GM12878 (cell line): Measurements from ENCODE around the gene TBL1XR1. TPM values are rescaled to one million over a fixed set of nuclear protein-coding genes. Genes with fewer than 3 reads are reported as not detected.

Experiments
- ATAC-seq: fragments of 200-7000 bp; cut with Tn5 transposase; 3 replicates; pipeline ENCODE4 v1.9.1; 2020; ENCODE audit warnings: mild to moderate bottlenecking, moderate library complexity
- BruUV-seq: library from RNA; stranded (reverse); fragments of 400-500 nt; replicated peaks from 2 replicates; lab custom pipeline; 2021; lab: Mats Ljungman, UMichigan
- CTCF ChIA-PET: fragments of 300-600 bp; sonication (Branson Sonifier 250); formaldehyde crosslinking; extraction: SDS; loops from one replicate; lab custom pipeline; 2021; ENCODE audit warnings: inconsistent platforms; lab: Yijun Ruan, JAX
- POLR2A ChIA-PET: fragments of 350-600 bp; formaldehyde crosslinking; extraction: SDS; loops from one replicate; lab custom pipeline; 2021; ENCODE audit warnings: inconsistent platforms; lab: Charles Lee
- RAD21 ChIA-PET: fragments of 300-600 bp; sonication (Branson Sonifier 250); formaldehyde crosslinking; loops from one replicate; lab custom pipeline; 2023; ENCODE audit warnings: antibody characterized with exemption; ENCODE audit not compliant: unreplicated experiment; lab: Charles Lee
- SMC1A ChIA-PET: fragments of 300-600 bp; sonication (Branson Sonifier 250); formaldehyde crosslinking; loops from one replicate; lab custom pipeline; 2023; ENCODE audit not compliant: unreplicated experiment, uncharacterized antibody; lab: Charles Lee
- DNase-seq: peaks from one replicate; pipeline ENCODE4 v3.0.0-alpha.2; 2011; ENCODE audit warnings: low read depth, low spot score
- FAIRE-seq: peaks from 3 replicates; lab custom pipeline; 2011; peaks lifted over from hg19 to GRCh38; lab: Jason Lieb, UNC
- H2AFZ ChIP-seq: 2 replicates; pipeline ENCODE4 v1.6.0; 2011; ENCODE audit warnings: low read depth, low read length, control low read depth; ENCODE audit not compliant: control insufficient read depth
- H3K27ac ChIP-seq: 2 replicates; pipeline ENCODE4 v1.5.1; 2011; ENCODE audit warnings: control low read depth; ENCODE audit not compliant: control insufficient read depth, insufficient read depth
- H3K27me3 ChIP-seq, 2 experiments: replicated peaks in 1 of 2; 2 replicates each; pipeline versions ENCODE4 v1.6.0 to v1.6.1; 2011; ENCODE audit warnings: low read length in 1 of 2; ENCODE audit not compliant: control insufficient read depth in 2 of 2, insufficient read depth in 2 of 2
- H3K36me3 ChIP-seq, 2 experiments: 2 replicates each; pipeline ENCODE4 v1.5.1; 2011; ENCODE audit warnings: low read length in 1 of 2; ENCODE audit not compliant: control insufficient read depth in 2 of 2, insufficient read depth in 2 of 2
- H3K4me1 ChIP-seq: 2 replicates; pipeline ENCODE4 v1.6.1; 2011; ENCODE audit warnings: mild to moderate bottlenecking, low read length, moderate library complexity, mixed read lengths; ENCODE audit not compliant: control insufficient read depth, insufficient read depth
- H3K4me2 ChIP-seq: 2 replicates; pipeline ENCODE4 v1.6.0; 2011; ENCODE audit warnings: control low read depth; ENCODE audit not compliant: control insufficient read depth, insufficient read depth
- H3K4me3 ChIP-seq: fragments of 200-600 bp; sonication (generic); 2 replicates; pipeline ENCODE4 v1.5.1; 2016
- H3K79me2 ChIP-seq: 2 replicates; pipeline ENCODE4 v1.6.0; 2011; ENCODE audit warnings: low read length; ENCODE audit not compliant: control insufficient read depth, insufficient read depth
- H3K9ac ChIP-seq: 2 replicates; pipeline ENCODE4 v1.8.0; 2011; ENCODE audit warnings: low read length, control low read depth, mixed read lengths; ENCODE audit not compliant: control insufficient read depth, insufficient read depth
- H3K9me3 ChIP-seq: replicated peaks from 3 replicates; pipeline ENCODE4 v1.5.1; 2011; ENCODE audit warnings: mild to moderate bottlenecking, low read length; ENCODE audit not compliant: control insufficient read depth, insufficient read depth
- H4K20me1 ChIP-seq: 2 replicates; pipeline ENCODE4 v1.6.0; 2011; ENCODE audit not compliant: control insufficient read depth, insufficient read depth
- BHLHE40 ChIP-seq, 2 experiments: fragments of 450-650 bp in 1 of 2; IDR thresholded peaks; 2 replicates each; pipeline ENCODE4 v1.6.1; 2011 to 2017; ENCODE audit warnings: low read depth in 2 of 2, borderline replicate concordance in 1 of 2, improper control_type of control experiment in 1 of 2, low read length in 1 of 2, mild to moderate bottlenecking in 1 of 2
- IKZF2 ChIP-seq, 2 experiments: fragments of 450-650 bp; IDR thresholded peaks; 2 replicates each; pipeline ENCODE4 v1.6.1; 2017; ENCODE audit warnings: mild to moderate bottlenecking in 2 of 2, moderate library complexity in 2 of 2
- MYB ChIP-seq: fragments of 150-350 bp; IDR thresholded peaks from 2 replicates; pipeline ENCODE4 v1.6.1; 2014; ENCODE audit warnings: mild to moderate bottlenecking, low read depth, low read length, borderline replicate concordance
- PAX5 ChIP-seq: IDR thresholded peaks from 2 replicates; pipeline ENCODE4 v1.6.1; 2011; ENCODE audit warnings: low read depth, low read length, borderline replicate concordance
- POU2F2 ChIP-seq: IDR thresholded peaks from 3 replicates; pipeline ENCODE4 v1.6.1; 2011; ENCODE audit warnings: low read depth, mild to moderate bottlenecking, low read length, borderline replicate concordance
- SMAD1 ChIP-seq: fragments of 450-650 bp; IDR thresholded peaks from 2 replicates; pipeline ENCODE4 v1.6.1; 2018; ENCODE audit warnings: mild to moderate bottlenecking, low read depth; ENCODE audit not compliant: partially characterized antibody
- ZSCAN29 ChIP-seq: fragments of 450-650 bp; IDR thresholded peaks from 2 replicates; pipeline ENCODE4 v1.6.1; 2017; ENCODE audit warnings: mild to moderate bottlenecking, moderate library complexity
- WGBS: methylation state at CpG from one replicate; pipeline ENCODE4 v1.1.6; 2016; ENCODE audit warnings: low lambda C conversion rate; ENCODE audit not compliant: insufficient replicate concordance, insufficient coverage; ENCODE audit errors: missing lambda C conversion rate; 5-methylcytosine and 5-hydroxymethylcytosine counted together
- in situ Hi-C: fragments of 300-500 bp; cut with MboI; formaldehyde crosslinking; loops from 9 replicates; pipeline ENCODE4 v1.14.3; 2018; ENCODE audit warnings: mixed read lengths
- intact Hi-C: fragments of 100-400 bp; cut with micrococcal nuclease; formaldehyde crosslinking; loops from one replicate; pipeline ENCODE4 v1.14.2; 2022; ENCODE audit not compliant: unreplicated experiment
- polyA plus RNA-seq, 11 experiments: library from polyadenylated mRNA; depleted of rRNA in 4 of 11; unstranded in 6 of 11; stranded (reverse) in 5 of 11; fragments of >200 nt; fragmentation: Nextera tagmentation in 4 of 11; fragmentation: Illumina TruSeq in 1 of 11; extraction: Ambion mirVana in 4 of 11; extraction: Trizol in 1 of 11; gene quantifications; 1 replicate in 1 of 11; 2 replicates in 10 of 11; pipeline versions ENCODE4 v1.2.1 to v1.2.3, GENCODE V29; 2011 to 2016; ENCODE audit warnings: inconsistent platforms in 2 of 11, missing spikeins in 2 of 11, low read depth in 1 of 11
- total RNA-seq, 4 experiments: library from RNA; depleted of rRNA in 3 of 4; stranded (reverse); fragments of >200 nt in 3 of 4; fragmentation: Illumina TruSeq in 1 of 4; extraction: Trizol in 1 of 4; gene quantifications; 2 replicates each; pipeline versions ENCODE4 v1.2.1 to v1.2.3, GENCODE V29; 2013 to 2021
- TF ChIP-seq, protein P1 (sequence below): fragments of 450-650 bp; IDR thresholded peaks from 2 replicates; pipeline ENCODE4 v1.6.1; 2017; ENCODE audit warnings: low read depth, mild to moderate bottlenecking, moderate library complexity
- TF ChIP-seq, protein P2 (sequence below): fragments of 450-650 bp; IDR thresholded peaks from 2 replicates; pipeline ENCODE4 v1.6.1; 2017; ENCODE audit warnings: antibody characterized with exemption, mild to moderate bottlenecking, moderate library complexity

TBL1XR1 gene
- total and polyA plus RNA-seq, 10 of the 15 experiments (the other 5 are each of a cell fraction or from before 2014, with no cell fraction given) = 13.0 to 115 (median 60.4) TPM

DNA sequence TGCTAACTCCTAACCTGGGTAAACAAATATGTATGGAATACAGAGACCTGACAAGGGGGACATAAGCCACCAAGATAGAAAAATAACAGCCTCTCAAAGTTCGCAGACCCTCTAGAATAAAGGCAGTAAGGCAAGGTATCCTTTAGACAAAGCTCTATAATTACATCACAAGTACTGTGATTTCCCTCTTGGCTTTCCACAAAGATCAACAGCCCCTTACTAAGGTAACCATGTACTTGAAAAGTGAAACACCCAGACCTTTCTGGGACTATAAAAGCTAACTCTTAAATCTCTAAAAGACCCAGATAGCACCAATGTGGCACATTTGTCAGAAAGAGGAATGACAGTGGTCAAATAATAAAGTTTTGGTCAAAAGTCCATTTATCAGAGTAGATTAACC, 51.9 kb downstream of the TBL1XR1 start:
- no TSS peak for BruUV-seq
- Histone ChIP-seq H3K27me3 (no peaks in the 10 kb centered on the region), H3K36me3 (peaks cover 0 to 3% of the 10 kb centered on the region in 2 experiments; a peak in 1 of 4 replicates), H3K4me1 (peaks cover 30% of the 10 kb centered on the region)
- RAD21 ChIA-PET = interaction anchor here (0.6 to 3.9 kb wide), 10 partner anchors 12 to 231 kb away, joined by 3 to 20 read pairs (median 4); partner anchors contain the start of gene TBL1XR1
- DNase-seq = no peak
- TF ChIP-seq IKZF2 (IDR thresholded peaks at IDR 0.05) (0 out of 4 replicates have a peak, but pooled peaks of 1 of the 2 experiments have one; percentile 1), BHLHE40 (IDR thresholded peaks at IDR 0.05; ENCODE audit: borderline replicate concordance in 1 of 2, low read depth in 2 of 2, low read length in 1 of 2) (no peak)
- TF ChIP-seq, all 136 proteins: peak for 1
- SMC1A ChIA-PET = interaction anchor here (0.7 to 2.8 kb wide), 21 partner anchors 10 to 213 kb away, joined by 3 to 14 read pairs (median 5); no protein-coding TSS in a partner anchor
- 0% methylated on average over 1 of the region's 1 CpG for WGBS
- Histone ChIP-seq H3K79me2 (peaks cover 91% of the 10 kb centered on the region), H3K4me2 (peak overlapping the region; percentile 82), H2AFZ (no peak overlapping the region), H3K27ac (peak overlapping the region; percentile 89), H4K20me1 (no peaks in the 10 kb centered on the region; the same call in 1 of the 2 replicates), H3K4me3 (peak overlapping the region; percentile 41; the same call in 1 of the 2 replicates), H3K9me3 (no peaks in the 10 kb centered on the region), H3K9ac (no peak overlapping the region)
- POLR2A ChIA-PET = interaction anchor here (0.9 kb wide), 2 partner anchors 50 to 135 kb away, joined by 4 read pairs; no protein-coding TSS in a partner anchor
- intact Hi-C loops = loop anchor here (5.0 kb wide), 2 partner anchors 52 to 102 kb away; partner anchors contain the start of gene TBL1XR1
- CTCF ChIA-PET = interaction anchor here (0.7 to 2.0 kb wide), 4 partner anchors 20 to 95 kb away, joined by 3 to 13 read pairs (median 3); no protein-coding TSS in a partner anchor
- in situ Hi-C loops = no loop called here
- FAIRE-seq = no peak
- peak; percentile 60 for ATAC-seq

DNA sequence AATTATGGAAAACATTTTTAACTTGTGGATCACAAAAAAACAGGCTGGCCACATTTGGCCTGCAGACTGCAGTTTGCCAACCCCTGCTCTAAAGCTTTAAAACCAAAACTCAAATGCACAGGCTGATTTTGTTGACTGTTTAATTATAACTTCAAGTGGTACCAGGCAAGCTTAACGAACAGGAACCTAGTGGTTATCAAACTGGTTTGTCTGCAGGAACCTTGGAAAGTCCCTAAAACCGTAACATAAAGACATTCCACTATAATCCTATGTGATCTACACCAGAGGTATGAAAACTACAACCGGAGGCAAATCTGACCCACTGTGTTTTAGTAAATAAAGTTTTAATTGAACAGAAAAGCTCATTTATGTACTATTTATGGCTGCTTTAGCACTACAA, 52.4 kb downstream of the TBL1XR1 start:
- Histone ChIP-seq H3K9ac (peak overlapping the region; percentile 11; the same call in 1 of the 2 replicates), H4K20me1 (no peaks in the 10 kb centered on the region; the same call in 1 of the 2 replicates), H3K79me2 (peaks cover 91% of the 10 kb centered on the region), H3K36me3 (peaks cover 0 to 3% of the 10 kb centered on the region in 2 experiments; a peak in 1 of 4 replicates), H3K27ac (peak overlapping the region; percentile 89), H3K9me3 (no peaks in the 10 kb centered on the region), H3K4me3 (peak overlapping the region; percentile 41; the same call in 1 of the 2 replicates), H3K4me2 (peak overlapping the region; percentile 82), H3K4me1 (peaks cover 30% of the 10 kb centered on the region), H3K27me3 (no peaks in the 10 kb centered on the region), H2AFZ (no peak overlapping the region)
- POLR2A ChIA-PET = interaction anchor here (0.6 to 0.9 kb wide), 3 partner anchors 9 to 136 kb away, joined by 3 to 4 read pairs (median 4); no protein-coding TSS in a partner anchor
- CTCF ChIA-PET = interaction anchor here (0.7 to 2.0 kb wide), 3 partner anchors 40 to 94 kb away, joined by 3 to 13 read pairs (median 3); no protein-coding TSS in a partner anchor
- WGBS = 0% methylated on average over 3 of the region's 3 CpGs
- SMC1A ChIA-PET = interaction anchor here (0.7 to 2.8 kb wide), 19 partner anchors 10 to 213 kb away, joined by 3 to 14 read pairs (median 5); no protein-coding TSS in a partner anchor
- FAIRE-seq (peak; percentile 52), ATAC-seq (peak; percentile 77), DNase-seq (peak; percentile 62)
- intact Hi-C loops = loop anchor here (5.0 kb wide), 2 partner anchors 52 to 102 kb away; partner anchors contain the start of gene TBL1XR1
- no TSS peak for BruUV-seq
- in situ Hi-C loops = no loop called here
- RAD21 ChIA-PET = interaction anchor here (0.6 to 3.9 kb wide), 9 partner anchors 12 to 232 kb away, joined by 3 to 20 read pairs (median 5); partner anchors contain the start of gene TBL1XR1
- TF ChIP-seq, protein P1, sequence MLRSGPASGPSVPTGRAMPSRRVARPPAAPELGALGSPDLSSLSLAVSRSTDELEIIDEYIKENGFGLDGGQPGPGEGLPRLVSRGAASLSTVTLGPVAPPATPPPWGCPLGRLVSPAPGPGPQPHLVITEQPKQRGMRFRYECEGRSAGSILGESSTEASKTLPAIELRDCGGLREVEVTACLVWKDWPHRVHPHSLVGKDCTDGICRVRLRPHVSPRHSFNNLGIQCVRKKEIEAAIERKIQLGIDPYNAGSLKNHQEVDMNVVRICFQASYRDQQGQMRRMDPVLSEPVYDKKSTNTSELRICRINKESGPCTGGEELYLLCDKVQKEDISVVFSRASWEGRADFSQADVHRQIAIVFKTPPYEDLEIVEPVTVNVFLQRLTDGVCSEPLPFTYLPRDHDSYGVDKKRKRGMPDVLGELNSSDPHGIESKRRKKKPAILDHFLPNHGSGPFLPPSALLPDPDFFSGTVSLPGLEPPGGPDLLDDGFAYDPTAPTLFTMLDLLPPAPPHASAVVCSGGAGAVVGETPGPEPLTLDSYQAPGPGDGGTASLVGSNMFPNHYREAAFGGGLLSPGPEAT = peak; percentile 74
- TF ChIP-seq ZSCAN29 = 0 out of 2 replicates have a peak, but pooled peaks have one; percentile 58
- TF ChIP-seq, protein P2, sequence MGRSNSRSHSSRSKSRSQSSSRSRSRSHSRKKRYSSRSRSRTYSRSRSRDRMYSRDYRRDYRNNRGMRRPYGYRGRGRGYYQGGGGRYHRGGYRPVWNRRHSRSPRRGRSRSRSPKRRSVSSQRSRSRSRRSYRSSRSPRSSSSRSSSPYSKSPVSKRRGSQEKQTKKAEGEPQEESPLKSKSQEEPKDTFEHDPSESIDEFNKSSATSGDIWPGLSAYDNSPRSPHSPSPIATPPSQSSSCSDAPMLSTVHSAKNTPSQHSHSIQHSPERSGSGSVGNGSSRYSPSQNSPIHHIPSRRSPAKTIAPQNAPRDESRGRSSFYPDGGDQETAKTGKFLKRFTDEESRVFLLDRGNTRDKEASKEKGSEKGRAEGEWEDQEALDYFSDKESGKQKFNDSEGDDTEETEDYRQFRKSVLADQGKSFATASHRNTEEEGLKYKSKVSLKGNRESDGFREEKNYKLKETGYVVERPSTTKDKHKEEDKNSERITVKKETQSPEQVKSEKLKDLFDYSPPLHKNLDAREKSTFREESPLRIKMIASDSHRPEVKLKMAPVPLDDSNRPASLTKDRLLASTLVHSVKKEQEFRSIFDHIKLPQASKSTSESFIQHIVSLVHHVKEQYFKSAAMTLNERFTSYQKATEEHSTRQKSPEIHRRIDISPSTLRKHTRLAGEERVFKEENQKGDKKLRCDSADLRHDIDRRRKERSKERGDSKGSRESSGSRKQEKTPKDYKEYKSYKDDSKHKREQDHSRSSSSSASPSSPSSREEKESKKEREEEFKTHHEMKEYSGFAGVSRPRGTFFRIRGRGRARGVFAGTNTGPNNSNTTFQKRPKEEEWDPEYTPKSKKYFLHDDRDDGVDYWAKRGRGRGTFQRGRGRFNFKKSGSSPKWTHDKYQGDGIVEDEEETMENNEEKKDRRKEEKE = no peak
- TF ChIP-seq MYB = peak; percentile 70; the same call in 1 of the 2 replicates
- TF ChIP-seq PAX5 = peak; percentile 20; the same call in 1 of the 2 replicates
- no peak for TF ChIP-seq SMAD1
- 0 out of 3 replicates have a peak, but pooled peaks have one; percentile 13 for TF ChIP-seq POU2F2
